ENCODE results near the gene STARD3NL. TPM values are rescaled to one million over a fixed set of nuclear protein-coding genes. Genes with fewer than 3 reads are reported as not detected.
A peak's percentile ranks its signal among the peaks of the same experiment; 100 is the strongest.

Gene STARD3NL
- total and polyA plus RNA-seq, 2 of the 4 experiments (the other 2 are of a cell fraction) = 51.6 to 69.7 TPM

DNA sequence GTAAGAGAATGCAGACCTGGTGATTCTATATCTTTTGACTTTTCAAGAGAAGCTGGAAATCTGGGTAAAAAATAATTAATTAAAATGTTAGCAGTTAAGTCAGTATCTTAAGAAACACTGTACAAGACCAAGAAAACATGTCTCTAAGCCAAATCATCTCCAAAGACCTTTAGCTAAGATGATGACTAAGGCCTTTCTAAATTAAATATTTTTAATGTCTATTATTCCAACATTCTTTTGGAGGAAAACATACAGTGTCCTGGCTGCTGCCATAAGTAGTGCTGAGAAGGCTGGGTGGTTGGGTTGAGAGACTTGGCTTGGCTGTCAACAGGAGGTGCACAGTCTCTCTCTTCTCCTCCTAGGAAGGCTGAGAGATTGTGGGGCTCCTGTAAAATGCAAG, 20.3 kb downstream of the STARD3NL start:
- in situ Hi-C loops (cut with MboI; ENCODE audit: low sequenced_read_pairs) (no loop called here), intact Hi-C loops (cut with micrococcal nuclease) (no loop called here), dilution Hi-C loops (cut with HindIII; ENCODE audit: low sequenced_read_pairs, unreplicated experiment) (no loop called here)
- Histone ChIP-seq H3K4me1 (ENCODE audit: control insufficient read depth, insufficient read depth, low read length) (peaks cover 27% of the 10 kb centered on the region), H3K36me3 (ENCODE audit: control insufficient read depth, insufficient read depth, low read length) (no peaks in the 10 kb centered on the region), H4K20me1 (ENCODE audit: insufficient read depth, low read length) (peaks cover 23% of the 10 kb centered on the region), H3K9me1 (ENCODE audit: insufficient read depth, low read length) (peaks cover 15% of the 10 kb centered on the region), H3K23ac (ENCODE audit: low read depth, low read length) (no peak overlapping the region), H2AK5ac (ENCODE audit: low read depth, low read length) (peak overlapping the region; percentile 81; the same call in 1 of the 2 replicates), H2BK120ac (ENCODE audit: low read depth, low read length) (no peak overlapping the region), H4K5ac (ENCODE audit: low read depth, low read length) (peak overlapping the region; percentile 50; the same call in 1 of the 2 replicates), H3K18ac (ENCODE audit: low read depth, low read length) (peak overlapping the region; percentile 25), H3K4me3 (ENCODE audit: insufficient read depth, low read depth, low read length) (no peak overlapping the region), H3K27me3 (ENCODE audit: control insufficient read depth, insufficient read depth, low read length) (no peaks in the 10 kb centered on the region), H3K56ac (ENCODE audit: extremely low read depth, insufficient read depth, low read length) (no peak overlapping the region), H4K91ac (ENCODE audit: insufficient read depth, low read depth, low read length) (peak overlapping the region; percentile 44), H3K27ac (ENCODE audit: insufficient read depth, low read length) (peak overlapping the region; percentile 48; the same call in 1 of the 2 replicates), H3K79me1 (ENCODE audit: low read depth in 1 of 2, low read length in 2 of 2) (peaks cover 17 to 55% of the 10 kb centered on the region in 2 experiments), H3K9me3 (ENCODE audit: control insufficient read depth, insufficient read depth, low read length) (no peaks in the 10 kb centered on the region), H2BK20ac (ENCODE audit: low read depth, low read length) (no peak overlapping the region), H3K14ac (replicated peaks; ENCODE audit: low read depth, low read length) (peak overlapping the region; percentile 47; the same call in 1 of the 2 replicates), H2BK5ac (ENCODE audit: low read depth, low read length, poor library complexity, severe bottlenecking) (peak overlapping the region; percentile 45), H2AFZ (replicated peaks; ENCODE audit: low read length, poor library complexity) (no peak overlapping the region), H3K9ac (ENCODE audit: low read depth, low read length) (no peak overlapping the region), H2AK9ac (replicated peaks; ENCODE audit: low read depth, low read length, poor library complexity) (peak overlapping the region; percentile 51), H3K4ac (ENCODE audit: low read depth, low read length) (no peak overlapping the region), H2BK15ac (ENCODE audit: low read depth, low read length) (no peak overlapping the region), H3K4me2 (ENCODE audit: low read depth, low read length) (peak overlapping the region; percentile 32; the same call in 1 of the 2 replicates), H4K8ac (ENCODE audit: low read depth in 2 of 2, low read length in 2 of 2) (peak overlapping the region in 1 of 2 experiments; percentile 13; a peak in 1 of 4 replicates)
- ChIA-PET CTCF (interaction anchor here (1.3 to 2.3 kb wide), 3 partner anchors 11 to 137 kb away, joined by 4 to 25 read pairs (median 7); no protein-coding TSS in a partner anchor), POLR2A (ENCODE audit: unreplicated experiment) (no interaction called here)
- TF ChIP-seq BHLHE40 (IDR thresholded peaks at IDR 0.05; ENCODE audit: low read depth, low read length) (no peak), MAFK (IDR thresholded peaks at IDR 0.05; ENCODE audit: low read depth, low read length) (peak; percentile 63)
- BruUV-seq (replicated peaks) = no TSS peak
- DNase-seq (peak; percentile 47), ATAC-seq (ENCODE audit: low read depth) (peak; percentile 63)

Measured in IMR-90 (cell line).